ENCODE data around the gene DCLK3. TPM values are rescaled to one million over a fixed set of nuclear protein-coding genes. Genes with fewer than 3 reads are reported as not detected.

DCLK3 gene
- not detected for total RNA-seq
- not detected for polyA plus RNA-seq
- 0 to 0.09 (median 0) reads per million in 6 experiments for total RNA-seq

- Mint-ChIP-seq H3K4me1 (peaks cover 5 to 15% (median 8%) of the 10 kb centered on the region in 4 donors), H3K27ac (no peak within 1 kb of the TSS), H3K36me3 (peaks cover 0 to 9% (median 0%) of the 10 kb centered on the region in 3 donors), H3K4me3 (peak within 1 kb of the TSS; percentile 27 to 84 (median 59)), H3K27me3 (peaks cover 49 to 91% (median 68%) of the 10 kb centered on the region in 5 donors), H3K9me3 (no peaks in the 10 kb centered on the region)
- POLR2A ChIA-PET = no interaction called here
- no peak for DNase-seq
- no peak for ATAC-seq
Measured at GRCh38 chr3:36763850-36764703, at the start of gene DCLK3. TSS of gene DCLK3 (minus strand) at chr3:36764553. CDS start at chr3:36764263, 290 bp downstream.

- Mint-ChIP-seq H3K4me1 (peaks cover 0 to 9% (median 0%) of the 10 kb centered on the region in 4 donors), H3K36me3 (no peaks in the 10 kb centered on the region), H3K27me3 (peaks cover 0 to 8% (median 2%) of the 10 kb centered on the region in 5 donors), H3K4me3 (no peak overlapping the region), H3K27ac (peak overlapping the region in 2 of 10 donors; percentile 44 to 68), H3K9me3 (no peaks in the 10 kb centered on the region)
- DNase-seq (no peak), ATAC-seq (no peak)
- POLR2A ChIA-PET = no interaction called here
Measured at GRCh38 chr3:36813305-36813704, 49.0 kb upstream of the DCLK3 start.

DNA sequence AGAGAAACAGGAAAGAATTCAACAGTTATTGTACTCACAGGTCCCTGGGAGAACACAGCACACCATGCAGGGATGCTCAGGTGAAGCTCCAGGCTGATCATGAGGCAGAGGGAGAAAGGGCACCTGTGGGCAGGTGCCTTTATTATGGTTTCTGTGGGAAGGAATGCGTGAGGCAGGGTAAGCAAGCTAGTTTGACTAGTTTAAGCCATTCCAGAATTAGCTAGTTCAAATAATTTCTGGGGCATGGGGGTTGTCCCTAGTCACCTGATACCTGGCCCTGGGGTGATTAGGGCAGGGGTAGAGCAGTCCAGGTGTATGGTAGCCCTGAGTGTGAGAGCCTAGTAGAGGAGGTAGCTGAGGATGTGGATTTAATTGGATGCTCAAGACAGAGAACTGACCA lies 47.9 kb upstream of the DCLK3 start:
- Mint-ChIP-seq H3K36me3 (no peaks in the 10 kb centered on the region), H3K4me3 (no peak overlapping the region), H3K27me3 (peaks cover 0 to 9% (median 6%) of the 10 kb centered on the region in 5 donors), H3K9me3 (no peaks in the 10 kb centered on the region), H3K27ac (no peak overlapping the region), H3K4me1 (peaks cover 0 to 9% (median 0%) of the 10 kb centered on the region in 4 donors)
- DNase-seq = no peak
- POLR2A ChIA-PET = no interaction called here
- no peak for ATAC-seq

DNA sequence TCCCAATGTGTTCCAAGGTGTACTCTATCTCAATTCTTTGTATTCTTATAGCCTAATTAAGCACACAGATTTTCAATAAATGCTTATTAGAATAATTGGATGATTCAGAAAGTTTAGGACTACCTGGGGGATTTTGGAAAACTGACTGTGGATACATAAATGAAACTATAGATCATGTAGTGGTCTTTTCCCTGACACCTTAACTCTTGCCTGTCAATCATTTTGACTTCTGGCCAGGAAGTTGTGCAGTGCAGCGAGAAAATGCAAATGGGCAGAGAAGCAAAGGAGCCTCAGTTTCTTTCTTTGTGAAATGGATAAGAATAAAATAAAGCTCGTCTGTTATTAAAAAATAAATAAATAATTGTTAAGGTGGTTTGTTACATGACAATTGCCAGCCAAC lies 47.4 kb upstream of the DCLK3 start:
- POLR2A ChIA-PET = no interaction called here
- Mint-ChIP-seq H3K4me1 (peaks cover 0 to 9% (median 0%) of the 10 kb centered on the region in 4 donors), H3K36me3 (peaks cover 0 to 3% (median 2%) of the 10 kb centered on the region in 3 donors), H3K27ac (no peak overlapping the region), H3K4me3 (no peak overlapping the region), H3K9me3 (peaks cover 0 to 3% (median under 1%) of the 10 kb centered on the region in 9 donors), H3K27me3 (peaks cover 1 to 9% (median 6%) of the 10 kb centered on the region in 5 donors)
- ATAC-seq (no peak), DNase-seq (no peak)

GRCh38 chr3:36804295-36805055 lies 40.1 kb upstream of the DCLK3 start:
- ATAC-seq (no peak), DNase-seq (no peak)
- H3K36me3 Mint-ChIP-seq = peaks cover 0 to 22% (median 17%) of the 10 kb centered on the region in 3 donors
- POLR2A ChIA-PET = no interaction called here
- H3K27ac Mint-ChIP-seq = peak overlapping the region in 1 of 10 donors; percentile 14
- H3K9me3 Mint-ChIP-seq = peaks cover 10 to 36% (median 15%) of the 10 kb centered on the region in 9 donors
- no peaks in the 10 kb centered on the region for H3K4me1 Mint-ChIP-seq
- no peak overlapping the region for H3K4me3 Mint-ChIP-seq
- peaks cover 17 to 41% (median 26%) of the 10 kb centered on the region in 5 donors for H3K27me3 Mint-ChIP-seq

DNA sequence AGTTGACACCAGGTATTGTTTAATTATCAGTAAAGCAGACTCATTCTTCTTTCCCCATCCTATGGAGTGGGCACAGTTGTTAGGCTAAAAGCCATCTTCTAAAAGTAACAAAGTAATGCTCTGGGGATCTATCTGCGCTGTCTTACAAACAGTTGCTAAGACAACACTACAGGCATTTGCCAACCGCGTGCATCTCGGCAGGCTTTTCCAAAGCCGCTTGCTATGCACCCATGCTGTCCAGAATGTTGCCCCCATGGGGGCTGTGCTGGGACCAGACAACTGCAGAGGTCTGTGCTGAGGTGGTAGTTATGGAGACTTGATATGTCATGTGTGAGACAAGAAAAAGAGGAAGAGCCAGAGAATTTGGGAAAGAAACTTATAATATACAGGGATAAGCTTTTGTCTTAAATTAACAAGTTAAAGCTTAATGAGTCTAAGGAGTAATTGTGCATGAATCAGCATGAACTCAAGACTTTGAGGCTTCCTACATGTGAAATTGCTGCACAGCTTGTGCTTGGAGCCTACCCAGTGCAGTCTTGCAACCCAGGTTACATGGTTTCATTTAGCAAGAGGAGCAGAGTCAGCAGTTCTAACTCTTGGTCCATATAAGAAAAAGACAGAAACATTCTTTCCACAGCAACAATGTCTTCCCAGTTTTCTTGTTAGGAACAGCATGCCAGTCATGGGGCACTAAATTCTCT lies 38.9 kb upstream of the DCLK3 start:
- peaks cover 10 to 36% (median 15%) of the 10 kb centered on the region in 9 donors for H3K9me3 Mint-ChIP-seq
- H3K27ac Mint-ChIP-seq = no peak overlapping the region
- DNase-seq (no peak), ATAC-seq (no peak)
- POLR2A ChIA-PET = no interaction called here
- no peak overlapping the region for H3K4me3 Mint-ChIP-seq
- H3K4me1 Mint-ChIP-seq = no peaks in the 10 kb centered on the region
- H3K27me3 Mint-ChIP-seq = peaks cover 12 to 41% (median 22%) of the 10 kb centered on the region in 5 donors
- H3K36me3 Mint-ChIP-seq = peaks cover 0 to 22% (median 17%) of the 10 kb centered on the region in 3 donors

- ATAC-seq = no peak
- Mint-ChIP-seq H3K27ac (no peak overlapping the region), H3K36me3 (peaks cover 0 to 9% (median 4%) of the 10 kb centered on the region in 3 donors), H3K4me3 (no peak overlapping the region), H3K9me3 (peaks cover under 1 to 22% (median 5%) of the 10 kb centered on the region in 9 donors), H3K4me1 (no peaks in the 10 kb centered on the region), H3K27me3 (peaks cover 10 to 25% (median 18%) of the 10 kb centered on the region in 5 donors)
- DNase-seq = no peak
- POLR2A ChIA-PET = no interaction called here
Measured at GRCh38 chr3:36800533-36801116, 36.3 kb upstream of the DCLK3 start.

DNA sequence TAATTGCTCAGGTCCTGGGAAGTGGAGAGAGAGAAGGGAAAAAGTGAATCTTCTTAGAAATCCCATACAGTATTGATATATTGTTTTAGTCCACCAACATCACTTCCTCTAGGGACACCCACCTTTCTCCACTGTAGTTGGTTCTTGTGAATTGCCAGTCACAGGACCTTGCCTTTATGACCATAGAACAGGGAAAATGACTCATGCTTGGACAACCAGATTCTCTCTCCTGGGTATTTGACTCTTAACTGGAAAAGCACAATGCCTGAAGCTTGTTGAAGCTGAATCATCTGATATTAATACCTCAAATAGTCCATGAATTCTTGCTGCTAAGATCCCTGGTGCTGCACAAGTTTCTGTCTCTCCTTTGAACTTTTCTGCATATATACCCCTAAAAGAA lies 32.5 kb upstream of the DCLK3 start:
- H3K36me3 Mint-ChIP-seq = no peaks in the 10 kb centered on the region
- DNase-seq = no peak
- ATAC-seq = no peak
- H3K4me3 Mint-ChIP-seq = no peak overlapping the region
- peaks cover 9 to 21% (median 14%) of the 10 kb centered on the region in 5 donors for H3K27me3 Mint-ChIP-seq
- H3K27ac Mint-ChIP-seq = no peak overlapping the region
- H3K4me1 Mint-ChIP-seq = peaks cover 0 to 2% (median 0%) of the 10 kb centered on the region in 4 donors
- POLR2A ChIA-PET = no interaction called here
- H3K9me3 Mint-ChIP-seq = peaks cover 0 to 1% (median 0%) of the 10 kb centered on the region in 9 donors

GRCh38 chr3:36796161-36796560 lies 31.8 kb upstream of the DCLK3 start:
- no peaks in the 10 kb centered on the region for H3K9me3 Mint-ChIP-seq
- H3K4me1 Mint-ChIP-seq = peaks cover 0 to 2% (median 0%) of the 10 kb centered on the region in 4 donors
- no peak overlapping the region for H3K4me3 Mint-ChIP-seq
- H3K27me3 Mint-ChIP-seq = peaks cover 2 to 18% (median 8%) of the 10 kb centered on the region in 5 donors
- no peak for ATAC-seq
- no peak for DNase-seq
- POLR2A ChIA-PET = no interaction called here
- no peak overlapping the region for H3K27ac Mint-ChIP-seq
- no peaks in the 10 kb centered on the region for H3K36me3 Mint-ChIP-seq

- ATAC-seq (no peak), DNase-seq (no peak)
- no peak overlapping the region for H3K4me3 Mint-ChIP-seq
- no peaks in the 10 kb centered on the region for H3K36me3 Mint-ChIP-seq
- POLR2A ChIA-PET = no interaction called here
- peaks cover 0 to 2% (median 0%) of the 10 kb centered on the region in 4 donors for H3K4me1 Mint-ChIP-seq
- H3K9me3 Mint-ChIP-seq = no peaks in the 10 kb centered on the region
- peaks cover 0 to 20% (median 5%) of the 10 kb centered on the region in 5 donors for H3K27me3 Mint-ChIP-seq
- peak overlapping the region in 1 of 10 donors; percentile 21 for H3K27ac Mint-ChIP-seq
Measured at GRCh38 chr3:36795622-36796021, 31.3 kb upstream of the DCLK3 start.

- no peak overlapping the region for H3K4me3 Mint-ChIP-seq
- no peaks in the 10 kb centered on the region for H3K36me3 Mint-ChIP-seq
- no peak overlapping the region for H3K27ac Mint-ChIP-seq
- ATAC-seq = no peak
- POLR2A ChIA-PET = interaction anchor here (0.6 kb wide), 1 partner anchor 77 kb away, joined by 3 read pairs; no protein-coding TSS in a partner anchor
- H3K9me3 Mint-ChIP-seq = no peaks in the 10 kb centered on the region
- H3K27me3 Mint-ChIP-seq = peaks cover 0 to 19% (median 0%) of the 10 kb centered on the region in 5 donors
- DNase-seq = no peak
- peaks cover 0 to 2% (median 0%) of the 10 kb centered on the region in 4 donors for H3K4me1 Mint-ChIP-seq
Measured at GRCh38 chr3:36792342-36792741, 28.0 kb upstream of the DCLK3 start.

DNA sequence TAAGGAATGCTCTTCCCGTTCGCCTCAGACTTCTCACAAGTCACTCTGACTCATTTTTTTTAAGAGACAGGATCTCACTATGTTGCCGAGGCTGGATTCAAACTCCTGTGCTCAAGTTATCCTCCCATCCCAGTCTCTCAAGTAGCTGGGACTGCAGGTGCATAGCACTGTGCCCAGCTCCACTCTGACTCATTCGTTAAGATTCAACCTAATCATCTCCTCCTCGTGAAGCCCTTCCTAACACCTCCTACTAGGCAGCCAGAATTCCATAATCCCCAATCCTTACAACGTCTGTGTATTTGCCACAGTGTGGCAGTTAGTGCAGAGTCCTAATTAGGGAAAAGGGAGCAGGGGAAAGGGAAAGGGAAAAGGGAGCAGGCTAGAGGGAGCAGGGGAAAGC lies 26.4 kb upstream of the DCLK3 start:
- peaks cover 0 to 2% (median 0%) of the 10 kb centered on the region in 4 donors for H3K4me1 Mint-ChIP-seq
- no peak overlapping the region for H3K27ac Mint-ChIP-seq
- no peaks in the 10 kb centered on the region for H3K36me3 Mint-ChIP-seq
- ATAC-seq (no peak), DNase-seq (no peak)
- H3K4me3 Mint-ChIP-seq = no peak overlapping the region
- POLR2A ChIA-PET = no interaction called here
- H3K9me3 Mint-ChIP-seq = no peaks in the 10 kb centered on the region
- H3K27me3 Mint-ChIP-seq = peaks cover 0 to 19% (median 0%) of the 10 kb centered on the region in 5 donors

Data from naive thymus-derived CD8-positive, alpha-beta T cell (primary cell).